B cell (primary cell): ENCODE data around the gene MEIS2.

Source experiments
- EZH2 ChIP-seq: IDR thresholded peaks from 2 replicates; pipeline ENCODE4 v1.6.1; 2012; ENCODE audit warnings: borderline replicate concordance, low read depth, mild to moderate bottlenecking, moderate library complexity, low read length; ENCODE audit not compliant: insufficient read depth, poor library complexity, severe bottlenecking
- TF ChIP-seq, protein P1 (sequence below): fragments of 200-600 bp; IDR thresholded peaks from one replicate; pipeline ENCODE4 v1.8.0; 2022; ENCODE audit warnings: antibody characterized with exemption, mild to moderate bottlenecking

DNA sequence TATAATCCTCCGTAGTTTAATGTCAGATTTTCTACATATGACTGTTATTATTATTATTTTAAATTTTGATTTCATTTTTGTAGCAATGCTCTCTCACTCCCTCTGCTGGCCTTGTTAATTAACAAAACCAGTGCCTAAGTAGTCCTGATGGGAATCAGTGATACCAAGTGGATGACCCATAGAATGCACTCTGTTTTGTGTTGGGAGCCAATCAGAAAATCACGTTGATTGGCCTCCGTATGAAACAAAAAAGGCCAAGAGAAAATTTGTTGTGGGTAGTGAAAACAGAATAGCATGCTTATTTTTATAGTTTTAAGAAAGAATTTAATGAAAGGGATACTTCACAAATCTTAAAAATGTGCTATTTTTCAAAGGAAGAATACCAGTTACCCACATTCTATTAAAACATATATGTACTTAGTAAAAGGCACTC lies 34.4 kb upstream of the MEIS2 start:
- TF ChIP-seq, protein P1, sequence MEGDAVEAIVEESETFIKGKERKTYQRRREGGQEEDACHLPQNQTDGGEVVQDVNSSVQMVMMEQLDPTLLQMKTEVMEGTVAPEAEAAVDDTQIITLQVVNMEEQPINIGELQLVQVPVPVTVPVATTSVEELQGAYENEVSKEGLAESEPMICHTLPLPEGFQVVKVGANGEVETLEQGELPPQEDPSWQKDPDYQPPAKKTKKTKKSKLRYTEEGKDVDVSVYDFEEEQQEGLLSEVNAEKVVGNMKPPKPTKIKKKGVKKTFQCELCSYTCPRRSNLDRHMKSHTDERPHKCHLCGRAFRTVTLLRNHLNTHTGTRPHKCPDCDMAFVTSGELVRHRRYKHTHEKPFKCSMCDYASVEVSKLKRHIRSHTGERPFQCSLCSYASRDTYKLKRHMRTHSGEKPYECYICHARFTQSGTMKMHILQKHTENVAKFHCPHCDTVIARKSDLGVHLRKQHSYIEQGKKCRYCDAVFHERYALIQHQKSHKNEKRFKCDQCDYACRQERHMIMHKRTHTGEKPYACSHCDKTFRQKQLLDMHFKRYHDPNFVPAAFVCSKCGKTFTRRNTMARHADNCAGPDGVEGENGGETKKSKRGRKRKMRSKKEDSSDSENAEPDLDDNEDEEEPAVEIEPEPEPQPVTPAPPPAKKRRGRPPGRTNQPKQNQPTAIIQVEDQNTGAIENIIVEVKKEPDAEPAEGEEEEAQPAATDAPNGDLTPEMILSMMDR = peak; percentile 71
- no peak for TF ChIP-seq EZH2
